ENCODE results near the gene CNPY4.

CNPY4 gene

DNA sequence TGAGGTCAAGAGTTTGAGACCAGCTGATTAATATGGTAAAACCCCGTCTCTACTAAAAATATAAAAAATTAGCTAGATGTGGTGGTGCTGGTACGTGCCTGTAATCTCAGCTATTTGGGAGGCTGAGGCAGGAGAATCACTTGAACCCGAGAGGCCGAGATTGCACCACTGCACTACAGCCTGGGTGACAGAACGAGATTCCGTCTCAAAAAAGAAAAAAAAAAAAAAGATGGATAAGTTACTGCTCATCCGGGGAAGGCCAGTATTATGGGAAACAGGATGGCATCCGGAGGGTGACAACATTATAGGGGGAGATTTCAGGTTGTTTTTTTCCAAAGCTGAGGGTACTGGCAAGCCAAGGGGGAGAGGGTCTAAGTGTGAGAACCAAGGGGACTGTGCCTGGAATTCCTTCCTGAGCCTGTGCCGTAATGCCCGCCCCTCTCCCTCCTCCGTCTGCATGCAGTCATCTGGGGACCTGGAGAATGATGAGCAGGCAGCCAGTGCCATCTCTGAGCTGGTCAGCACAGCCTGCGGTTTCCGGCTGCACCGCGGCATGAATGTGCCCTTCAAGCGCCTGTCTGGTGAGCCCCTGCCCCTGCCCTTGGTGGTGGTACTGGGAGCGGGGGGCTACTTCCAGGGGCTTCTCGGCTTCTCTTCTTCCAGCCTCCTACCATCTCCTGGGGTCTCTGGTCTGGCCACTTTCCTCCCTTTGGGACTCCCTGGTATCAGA lies 33.7 kb downstream of the CNPY4 start:
- DNase-seq, result no peak

GRCh38 chr7:100153708-100154535 lies 34.5 kb downstream of the CNPY4 start:
- DNase-seq, result no peak

- no peak for DNase-seq
Measured at GRCh38 chr7:100154651-100155491, 35.4 kb downstream of the CNPY4 start.

DNA sequence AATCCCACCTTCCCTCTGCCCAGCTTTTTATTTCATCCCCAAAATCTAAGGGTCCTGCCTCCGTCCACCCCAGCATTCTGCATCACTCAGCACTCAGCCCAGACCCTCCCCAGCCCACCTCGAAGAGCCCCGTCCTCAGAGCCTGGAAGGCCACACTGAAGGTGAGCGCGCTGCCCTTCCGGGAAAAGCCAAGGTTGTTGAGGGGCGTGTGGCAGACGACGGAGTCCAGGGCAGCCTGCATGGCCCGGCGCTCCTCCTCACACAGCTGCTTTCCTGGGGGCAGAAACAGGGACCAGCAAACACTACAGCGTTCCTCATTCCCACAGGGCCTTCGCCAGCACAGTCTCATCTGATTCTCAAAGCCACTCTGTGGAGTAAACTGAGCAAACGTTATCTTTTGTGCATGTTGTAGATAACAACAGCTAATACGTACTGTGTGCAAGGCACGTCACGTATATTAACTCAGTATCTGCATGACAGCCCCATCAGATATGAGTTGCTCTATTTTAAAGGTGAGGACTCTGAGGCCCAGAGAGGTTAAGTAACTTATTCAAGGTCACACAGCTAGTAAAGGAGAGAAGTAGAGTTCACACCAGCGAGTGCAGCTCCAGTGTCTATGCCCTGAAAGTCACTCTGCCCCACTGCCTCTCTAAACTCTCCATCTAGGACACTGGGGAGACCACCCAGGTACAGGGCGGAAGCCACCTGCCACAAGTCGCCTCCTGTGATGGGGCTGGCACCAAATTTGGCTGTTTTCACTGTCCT lies 36.3 kb downstream of the CNPY4 start:
- no peak for DNase-seq

- no peak for DNase-seq
Measured at GRCh38 chr7:100156331-100157068, 37.1 kb downstream of the CNPY4 start.

- DNase-seq, result no peak
Measured at GRCh38 chr7:100157069-100157333, 37.6 kb downstream of the CNPY4 start.

- no peak for DNase-seq
Measured at GRCh38 chr7:100157334-100158228, 38.1 kb downstream of the CNPY4 start.

DNA sequence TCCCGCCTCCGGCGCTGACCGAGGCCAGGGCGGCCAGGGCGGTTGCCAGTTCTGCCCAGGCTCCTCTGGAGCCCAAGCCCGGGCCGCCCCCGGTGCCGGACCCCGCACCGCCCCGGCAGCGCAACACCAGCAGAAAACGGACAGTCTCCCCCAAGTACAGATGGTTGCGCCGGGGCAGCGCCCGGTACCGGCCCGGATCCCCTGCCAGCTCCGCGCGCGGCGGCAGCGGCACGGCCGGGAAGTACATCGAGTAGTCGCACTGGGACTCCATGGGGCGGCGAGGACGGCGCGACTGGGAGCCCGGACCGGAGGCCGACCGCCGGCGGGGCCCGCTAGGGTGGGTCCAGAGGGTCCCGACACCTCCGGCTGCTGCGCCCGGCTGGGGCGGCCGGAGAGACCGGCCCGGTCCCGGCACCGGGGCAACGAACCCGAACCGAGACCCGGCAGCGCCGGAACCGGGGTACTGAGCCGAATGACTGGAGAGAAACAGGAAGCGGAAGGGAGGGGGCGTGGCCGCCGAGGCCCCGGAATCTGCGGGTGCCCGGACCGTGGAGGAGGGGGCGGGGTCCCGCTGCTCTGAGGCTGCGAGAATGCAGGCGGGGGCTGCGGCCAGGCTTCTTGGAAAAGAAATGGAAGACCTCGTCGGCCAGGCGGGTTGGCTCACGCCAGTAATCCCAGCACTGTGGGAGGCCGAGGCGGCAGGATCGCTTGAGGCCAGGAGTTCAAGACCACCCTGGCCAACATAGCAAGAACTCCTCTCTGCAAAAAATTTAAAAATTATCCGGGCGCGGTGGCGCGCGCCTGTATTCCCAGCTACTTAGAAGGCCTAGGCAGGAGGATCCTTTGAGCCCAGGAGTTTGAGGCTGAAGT lies 39.0 kb downstream of the CNPY4 start, which contains the start of gene TRAPPC14:
Gene TRAPPC14, minus strand, starts transcription at position 495 of the 870 bp plus-strand sequence. Its CDS starts 224 bp downstream, at position 271.
- DNase-seq, result peak; percentile 77 to 91 (median 85)

GRCh38 chr7:100159099-100159623 lies 39.7 kb downstream of the CNPY4 start:
- no peak for DNase-seq

DNA sequence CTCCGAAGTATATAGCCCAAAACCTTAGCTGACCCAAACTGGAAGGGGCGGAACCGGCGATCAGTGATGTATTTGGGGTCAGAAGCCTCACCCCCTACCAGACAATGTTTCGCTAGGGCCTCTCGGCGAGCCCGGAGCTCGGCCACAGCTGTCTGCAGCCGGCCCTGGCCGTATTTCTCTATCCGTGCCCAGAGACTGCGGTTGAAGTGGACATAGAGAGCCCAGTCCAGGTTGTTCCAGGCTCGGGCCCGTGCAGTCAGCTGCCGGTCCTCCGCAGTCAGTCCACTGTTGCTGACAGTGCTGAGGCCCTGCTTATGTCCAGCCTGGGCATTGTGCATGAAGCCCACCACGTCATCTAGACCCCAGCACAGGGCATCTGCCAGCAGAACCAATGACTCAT lies 40.6 kb downstream of the CNPY4 start:
- no peak for DNase-seq

- no peak for DNase-seq
Measured at GRCh38 chr7:100163006-100163531, 43.6 kb downstream of the CNPY4 start.

GRCh38 chr7:100163871-100164270 lies 44.4 kb downstream of the CNPY4 start:
- no peak for DNase-seq

DNA sequence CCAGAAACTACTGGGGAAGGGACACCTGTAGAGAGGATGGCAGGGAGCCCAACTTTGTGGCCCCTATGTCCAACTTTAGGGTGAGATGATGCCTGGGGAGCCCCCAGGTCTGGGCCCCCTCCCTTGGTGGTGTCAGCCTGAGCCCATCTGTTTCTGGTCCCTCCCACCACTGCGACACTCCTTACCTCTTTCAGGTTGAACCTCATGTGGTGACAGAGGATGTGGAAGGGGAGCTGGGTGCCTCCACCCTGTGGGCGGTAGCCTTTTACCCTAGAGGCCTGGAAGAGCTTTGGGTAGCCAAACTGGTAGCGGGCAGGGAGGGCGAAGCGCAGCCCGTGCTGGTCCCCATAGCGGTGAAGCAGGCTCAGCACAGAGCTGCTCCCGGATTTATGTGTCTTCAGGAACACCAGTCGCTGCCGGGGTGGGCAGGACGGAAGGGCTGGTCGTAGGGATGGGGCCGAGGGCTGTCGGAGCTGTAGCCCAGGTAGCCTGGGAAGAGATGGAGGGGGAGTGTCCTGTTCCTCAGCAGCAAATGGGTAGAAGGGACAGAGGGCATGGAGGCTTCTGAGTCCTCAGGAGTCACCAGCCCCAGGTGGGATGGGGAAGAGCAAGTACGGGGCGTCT lies 47.0 kb downstream of the CNPY4 start:
- DNase-seq, result peak in 1 of 4 experiments; percentile 24

DNA sequence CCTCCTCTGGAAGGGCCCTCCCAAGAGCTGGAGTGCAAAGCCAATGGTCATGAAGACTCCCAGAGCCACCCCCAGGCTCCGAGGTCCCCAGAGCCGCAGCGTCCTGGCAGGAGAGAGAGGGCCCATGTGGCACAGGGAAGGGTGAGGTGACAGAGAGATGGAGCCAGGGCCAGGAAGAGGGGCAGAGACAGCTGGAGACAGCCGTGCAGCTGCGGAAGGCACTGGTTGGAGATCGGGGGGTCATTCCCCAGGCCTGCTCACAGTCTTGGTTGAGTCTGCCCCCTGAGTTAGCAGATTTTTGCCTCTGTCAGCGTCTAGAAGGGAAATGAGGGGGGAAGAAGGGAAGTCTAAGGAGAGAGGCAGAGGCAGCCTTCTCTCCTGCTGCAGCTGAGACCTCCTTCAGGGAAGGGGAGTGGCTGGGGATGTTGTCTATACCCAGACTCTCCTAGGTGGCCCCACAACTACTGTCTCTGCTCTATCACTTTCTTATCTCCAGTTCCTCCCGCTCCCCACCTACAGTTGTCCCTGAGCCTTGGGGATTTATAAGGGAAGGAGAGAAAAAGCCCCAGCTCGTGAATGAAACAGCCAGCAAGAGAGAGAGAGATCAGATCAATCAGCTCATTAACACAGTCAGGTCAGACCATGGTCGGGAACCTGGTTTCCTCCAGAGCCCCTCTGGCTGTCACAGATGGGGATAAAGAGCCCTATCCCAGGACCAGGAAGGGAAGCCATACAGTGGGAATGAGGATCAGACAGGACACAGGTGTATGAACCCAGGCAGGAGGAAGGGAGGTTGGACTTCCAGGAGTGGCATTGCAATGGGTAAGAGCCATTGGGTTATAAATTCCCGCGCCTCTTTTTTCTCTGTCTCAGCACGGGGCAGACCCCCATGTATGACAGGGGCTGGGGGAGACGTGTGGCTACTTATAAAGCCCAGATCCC lies 47.8 kb downstream of the CNPY4 start:
- no peak for DNase-seq

GRCh38 chr7:100167912-100168323 lies 48.5 kb downstream of the CNPY4 start:
- no peak for DNase-seq

GRCh38 chr7:100169147-100169850 lies 49.9 kb downstream of the CNPY4 start:
- no peak for DNase-seq
